OCI-LY1 (cell line): ENCODE results near the gene DPP6.
A peak's percentile ranks its signal among the peaks of the same experiment; 100 is the strongest.
"Not testable (repeated sequence)": the region's sequence is repeated elsewhere in the genome, so short reads cannot be mapped to it uniquely, and the experiment has no call there.

Experiments
- H2AFZ ChIP-seq: fragments of 200-600 bp; sonication (generic), shearing (Covaris generic); 2 replicates; pipeline ENCODE4 v1.6.0; 2014; ENCODE audit warnings: antibody characterized with exemption, mild to moderate bottlenecking, low read length
- H3F3A ChIP-seq: fragments of 200-600 bp; sonication (generic), shearing (Covaris generic); 2 replicates; pipeline ENCODE4 v1.6.0; 2014; ENCODE audit warnings: mild to moderate bottlenecking, antibody characterized with exemption, low read length, moderate library complexity; ENCODE audit not compliant: insufficient read depth
- H3K27ac ChIP-seq: fragments of 200-600 bp; sonication (generic); 2 replicates; pipeline ENCODE4 v1.5.1; 2014; ENCODE audit warnings: low read length, mixed run types, mild to moderate bottlenecking, low read depth; ENCODE audit not compliant: poor library complexity, severe bottlenecking
- H3K27me3 ChIP-seq: fragments of 200-600 bp; sonication (generic); 2 replicates; pipeline ENCODE4 v1.6.0; 2014; ENCODE audit warnings: antibody characterized with exemption, mild to moderate bottlenecking, low read length, moderate library complexity; ENCODE audit not compliant: insufficient read depth
- H3K36me3 ChIP-seq: fragments of 200-600 bp; sonication (generic); 2 replicates; pipeline ENCODE4 v1.6.1; 2014; ENCODE audit warnings: mild to moderate bottlenecking, antibody characterized with exemption, low read length, moderate library complexity, mixed read lengths; ENCODE audit not compliant: insufficient read depth
- H3K4me1 ChIP-seq: fragments of 200-600 bp; sonication (generic); 2 replicates; pipeline ENCODE4 v1.5.1; 2014; ENCODE audit warnings: mild to moderate bottlenecking, low read length, moderate library complexity; ENCODE audit not compliant: insufficient read depth, severe bottlenecking
- H3K4me2 ChIP-seq: fragments of 200-600 bp; sonication (generic), shearing (Covaris generic); 2 replicates; pipeline ENCODE4 v1.6.1; 2014; ENCODE audit warnings: low read length
- H3K4me3 ChIP-seq: fragments of 200-600 bp; sonication (generic); 2 replicates; pipeline ENCODE4 v1.5.1; 2014; ENCODE audit warnings: low read length, low read depth, mild to moderate bottlenecking, mixed read lengths; ENCODE audit not compliant: poor library complexity, severe bottlenecking
- H3K79me2 ChIP-seq: fragments of 200-600 bp; shearing (Covaris generic); 2 replicates; pipeline ENCODE4 v1.6.1; 2016; ENCODE audit warnings: mixed run types, low read length, mixed read lengths; ENCODE audit not compliant: insufficient read depth
- H3K9ac ChIP-seq: fragments of 200-600 bp; sonication (generic), shearing (Covaris generic); 2 replicates; pipeline ENCODE4 v1.6.1; 2014; ENCODE audit warnings: mild to moderate bottlenecking, low read length, mixed read lengths
- H3K9me2 ChIP-seq: fragments of 200-600 bp; sonication (generic), shearing (Covaris generic); 2 replicates; pipeline ENCODE4 v1.6.1; 2014; ENCODE audit warnings: low read depth, mild to moderate bottlenecking, low read length, mixed read lengths
- H3K9me3 ChIP-seq: fragments of 200-600 bp; shearing (Covaris generic); 2 replicates; pipeline ENCODE4 v1.6.1; 2014; ENCODE audit warnings: low read length, mixed read lengths
- H4K20me1 ChIP-seq: fragments of 200-600 bp; sonication (generic), shearing (Covaris generic); 2 replicates; pipeline ENCODE4 v1.6.0; 2016; ENCODE audit warnings: mild to moderate bottlenecking, low read length; ENCODE audit not compliant: insufficient read depth
- TF ChIP-seq, protein P1 (sequence below): fragments of 200-600 bp; sonication (generic), shearing (Covaris generic); IDR thresholded peaks from 2 replicates; pipeline ENCODE4 v1.5.1; 2017; ENCODE audit warnings: mild to moderate bottlenecking, antibody characterized with exemption, low read length, moderate library complexity, mixed read lengths

The DPP6 gene

DNA sequence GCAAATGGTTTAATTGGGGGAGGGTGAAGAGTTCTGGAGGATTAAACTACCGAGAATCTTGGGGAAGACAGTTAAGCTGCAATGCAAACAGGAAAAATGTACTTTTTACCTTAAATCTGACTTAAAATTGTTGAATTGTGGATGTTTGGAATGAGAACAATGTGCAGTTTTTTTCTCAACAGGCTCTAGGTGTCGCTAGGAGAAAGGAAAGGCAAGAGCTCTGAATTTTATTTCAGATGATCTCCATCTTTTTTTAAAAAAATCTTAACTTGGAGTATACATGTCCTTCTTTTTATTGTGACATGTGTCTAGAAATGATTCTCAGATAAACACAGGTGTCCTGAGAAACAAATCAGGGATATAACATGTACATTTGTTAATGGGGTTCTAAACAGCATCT is 2.5 kb downstream of the DPP6 start:
- H3K4me3 ChIP-seq, H3K27me3 ChIP-seq, H3K9me2 ChIP-seq, H3K4me1 ChIP-seq, H3K9ac ChIP-seq, H2AFZ ChIP-seq, H3K9me3 ChIP-seq, H3F3A ChIP-seq, H3K27ac ChIP-seq, H3K4me2 ChIP-seq, H4K20me1 ChIP-seq, H3K36me3 ChIP-seq, H3K79me2 ChIP-seq: not testable (repeated sequence)

GRCh38 chr7:154055491-154056106 is 3.4 kb downstream of the DPP6 start:
- H3K27me3 ChIP-seq, H3K4me3 ChIP-seq, H4K20me1 ChIP-seq, H3K9me3 ChIP-seq, H3K4me2 ChIP-seq, H3K9ac ChIP-seq, H3K27ac ChIP-seq, H3F3A ChIP-seq, H2AFZ ChIP-seq, H3K4me1 ChIP-seq, H3K36me3 ChIP-seq, H3K9me2 ChIP-seq, H3K79me2 ChIP-seq: not testable (repeated sequence)

DNA sequence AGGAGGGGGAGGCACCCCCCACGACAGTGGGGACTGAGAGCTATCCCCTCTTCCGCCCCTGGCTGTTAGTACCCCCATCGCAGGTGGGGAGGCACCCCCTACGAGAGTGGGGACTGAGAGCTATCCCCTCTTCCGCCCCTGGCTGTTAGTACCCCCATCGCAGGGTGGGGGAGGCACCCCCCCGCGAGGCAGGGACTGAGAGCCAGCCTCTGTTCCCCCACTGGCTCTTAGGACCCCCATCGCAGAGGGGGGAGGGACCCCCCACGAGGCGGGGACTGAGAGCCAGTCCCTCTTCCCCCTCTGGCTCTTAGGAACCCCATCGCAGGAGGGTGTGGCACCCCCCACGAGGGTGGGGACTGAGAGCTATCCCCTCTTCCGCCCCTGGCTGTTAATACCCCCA is 6.6 kb downstream of the DPP6 start:
- H3K79me2 ChIP-seq, H4K20me1 ChIP-seq, H3F3A ChIP-seq, H3K27me3 ChIP-seq, H3K36me3 ChIP-seq, H3K27ac ChIP-seq, H3K4me2 ChIP-seq, H3K9me3 ChIP-seq, H3K9me2 ChIP-seq, H3K9ac ChIP-seq, H3K4me3 ChIP-seq, H3K4me1 ChIP-seq, H2AFZ ChIP-seq: not testable (repeated sequence)

DNA sequence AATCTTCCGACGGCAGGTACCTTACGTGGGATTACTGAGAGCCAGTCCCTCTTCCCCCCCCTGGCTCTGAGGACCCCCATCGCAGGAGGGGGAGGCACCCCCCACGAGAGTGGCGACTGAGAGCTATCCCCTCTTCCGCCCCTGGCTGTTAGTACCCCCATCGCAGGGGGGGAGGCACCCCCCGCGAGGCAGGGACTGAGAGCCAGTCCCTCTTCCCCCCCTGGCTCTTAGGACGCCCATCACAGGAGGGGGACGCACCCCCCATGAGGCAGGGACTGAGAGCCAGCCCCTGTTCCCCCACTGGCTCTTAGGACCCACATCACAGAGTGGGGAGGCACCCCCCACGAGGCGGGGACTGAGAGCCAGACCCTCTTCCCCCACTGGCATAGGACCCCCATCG is 8.4 kb downstream of the DPP6 start:
- H2AFZ ChIP-seq, H3K79me2 ChIP-seq, H3K9me2 ChIP-seq, H3K4me2 ChIP-seq, H4K20me1 ChIP-seq, H3K36me3 ChIP-seq, H3K9me3 ChIP-seq, H3K27me3 ChIP-seq, H3K27ac ChIP-seq, H3K9ac ChIP-seq, H3K4me3 ChIP-seq, H3F3A ChIP-seq, H3K4me1 ChIP-seq: not testable (repeated sequence)

DNA sequence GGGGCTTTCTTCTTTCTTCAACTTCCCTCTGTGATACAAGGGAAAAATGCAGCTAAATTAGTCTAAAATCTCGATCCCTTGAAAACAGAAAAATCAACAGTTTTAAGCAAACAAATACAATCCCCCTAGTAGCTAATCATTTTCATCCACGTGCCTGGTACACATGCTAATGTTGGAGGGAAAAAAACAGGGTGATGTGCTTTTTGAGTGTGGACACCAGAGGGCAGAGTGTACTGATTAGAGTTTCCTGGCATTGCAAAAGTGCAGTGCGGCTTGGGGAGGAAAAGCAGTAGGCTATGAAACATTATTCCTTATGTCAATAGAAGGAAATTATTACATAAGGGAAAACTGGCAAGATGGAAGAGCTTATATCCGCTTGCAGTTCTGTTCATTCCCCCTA is 19.6 kb downstream of the DPP6 start:
- not testable (repeated sequence) for H3K4me1 ChIP-seq, H3F3A ChIP-seq, H3K4me3 ChIP-seq, H3K27me3 ChIP-seq, H3K9ac ChIP-seq, H3K27ac ChIP-seq, H2AFZ ChIP-seq, H4K20me1 ChIP-seq, H3K4me2 ChIP-seq, H3K9me2 ChIP-seq, H3K79me2 ChIP-seq, H3K36me3 ChIP-seq, H3K9me3 ChIP-seq
- TF ChIP-seq, protein P1, sequence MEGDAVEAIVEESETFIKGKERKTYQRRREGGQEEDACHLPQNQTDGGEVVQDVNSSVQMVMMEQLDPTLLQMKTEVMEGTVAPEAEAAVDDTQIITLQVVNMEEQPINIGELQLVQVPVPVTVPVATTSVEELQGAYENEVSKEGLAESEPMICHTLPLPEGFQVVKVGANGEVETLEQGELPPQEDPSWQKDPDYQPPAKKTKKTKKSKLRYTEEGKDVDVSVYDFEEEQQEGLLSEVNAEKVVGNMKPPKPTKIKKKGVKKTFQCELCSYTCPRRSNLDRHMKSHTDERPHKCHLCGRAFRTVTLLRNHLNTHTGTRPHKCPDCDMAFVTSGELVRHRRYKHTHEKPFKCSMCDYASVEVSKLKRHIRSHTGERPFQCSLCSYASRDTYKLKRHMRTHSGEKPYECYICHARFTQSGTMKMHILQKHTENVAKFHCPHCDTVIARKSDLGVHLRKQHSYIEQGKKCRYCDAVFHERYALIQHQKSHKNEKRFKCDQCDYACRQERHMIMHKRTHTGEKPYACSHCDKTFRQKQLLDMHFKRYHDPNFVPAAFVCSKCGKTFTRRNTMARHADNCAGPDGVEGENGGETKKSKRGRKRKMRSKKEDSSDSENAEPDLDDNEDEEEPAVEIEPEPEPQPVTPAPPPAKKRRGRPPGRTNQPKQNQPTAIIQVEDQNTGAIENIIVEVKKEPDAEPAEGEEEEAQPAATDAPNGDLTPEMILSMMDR = peak; percentile 44; the same call in 1 of the 2 replicates

DNA sequence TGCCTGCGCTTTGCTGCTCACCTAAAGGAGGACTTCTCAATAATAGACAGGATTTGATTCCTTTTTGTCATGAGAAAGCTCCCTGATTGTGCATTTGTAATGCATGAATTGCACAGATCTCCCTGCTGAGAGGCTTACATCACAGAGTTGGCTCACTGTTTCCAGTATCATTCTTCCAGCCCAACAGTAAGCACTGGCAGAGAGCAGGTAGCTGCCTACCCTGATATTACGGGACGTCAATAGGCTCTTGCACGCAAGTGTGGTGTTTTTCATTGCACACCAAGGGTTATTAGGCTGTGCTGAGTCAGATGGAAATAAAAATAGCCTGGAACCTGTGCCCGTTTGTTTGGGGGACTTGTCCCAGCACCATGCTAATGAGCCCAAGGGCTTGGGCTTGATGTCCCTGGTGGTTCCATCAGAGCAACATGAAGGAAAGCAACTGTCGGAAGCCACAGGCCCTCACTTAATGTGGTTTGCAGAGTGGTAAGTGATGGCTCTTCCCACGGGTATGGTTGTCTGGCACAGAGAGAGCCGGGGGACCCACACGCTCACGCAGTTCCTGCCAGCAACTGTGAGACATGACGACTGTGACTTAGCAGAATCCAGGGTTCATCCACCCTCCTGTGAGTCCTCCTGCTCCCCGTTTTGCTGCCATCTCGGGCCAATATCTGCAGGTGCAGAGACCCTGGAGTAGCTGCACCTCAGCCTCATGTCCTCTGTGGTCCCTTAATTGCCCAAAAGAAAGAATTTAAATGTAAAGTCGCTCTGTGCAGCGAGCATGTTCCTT is 20.4 kb downstream of the DPP6 start:
- H3K4me1 ChIP-seq, H3K27ac ChIP-seq, H3K4me3 ChIP-seq, H3F3A ChIP-seq, H2AFZ ChIP-seq, H3K36me3 ChIP-seq, H3K9me3 ChIP-seq, H3K9me2 ChIP-seq, H3K4me2 ChIP-seq, H3K27me3 ChIP-seq, H4K20me1 ChIP-seq, H3K9ac ChIP-seq, H3K79me2 ChIP-seq: not testable (repeated sequence)

- not testable (repeated sequence) for H3K36me3 ChIP-seq, H3K9ac ChIP-seq, H3F3A ChIP-seq, H3K27me3 ChIP-seq, H3K4me3 ChIP-seq, H3K9me3 ChIP-seq, H3K27ac ChIP-seq, H3K4me2 ChIP-seq, H3K79me2 ChIP-seq, H2AFZ ChIP-seq, H3K9me2 ChIP-seq, H4K20me1 ChIP-seq, H3K4me1 ChIP-seq
Measured at GRCh38 chr7:154078523-154078922, 26.3 kb downstream of the DPP6 start.
